Heart left ventricle (tissue), 16 donors: ENCODE results near the gene CDH5. TPM values are rescaled to one million over a fixed set of nuclear protein-coding genes. Genes with fewer than 3 reads are reported as not detected.
A peak's percentile ranks its signal among the peaks of the same experiment; 100 is the strongest.

Experiments used
- ATAC-seq, 4 donors: fragments of 200-7000 bp; cut with Tn5 transposase; one replicate each; pipeline ENCODE4 v1.9.1; 2020 to 2022; ENCODE audit warnings: moderate library complexity in 4 of 4, mild to moderate bottlenecking in 3 of 4, moderate number of reproducible peaks in 1 of 4
- DNase-seq, 5 donors: peaks; one replicate each; pipeline ENCODE4 v3.0.0-alpha.2; 2020
- H3K27ac ChIP-seq, 12 donors: fragments of 200-600 bp; sonication (generic) in 4 of 12; one replicate each; pipeline versions ENCODE4 v1.5.0 to v1.8.0; 2016 to 2022; ENCODE audit warnings: mild to moderate bottlenecking in 2 of 12
- H3K27me3 ChIP-seq, 9 donors: fragments of 200-600 bp; sonication (generic) in 2 of 9; one replicate each; pipeline versions ENCODE4 v1.5.1 to v1.8.0; 2016 to 2022; ENCODE audit warnings: mild to moderate bottlenecking in 3 of 9
- H3K36me3 ChIP-seq, 9 donors: fragments of 200-600 bp; sonication (generic) in 2 of 9; one replicate each; pipeline versions ENCODE4 v1.5.0 to v1.8.0; 2018 to 2022; ENCODE audit warnings: mild to moderate bottlenecking in 2 of 9
- H3K4me1 ChIP-seq, 12 donors: fragments of 200-600 bp; sonication (generic) in 4 of 12; one replicate each; pipeline versions ENCODE4 v1.5.0 to v1.8.0; 2016 to 2022; ENCODE audit warnings: mild to moderate bottlenecking in 3 of 12
- H3K4me3 ChIP-seq, 12 donors: fragments of 200-600 bp; sonication (generic) in 4 of 12; one replicate each; pipeline versions ENCODE4 v1.5.0 to v1.8.0; 2017 to 2022; ENCODE audit warnings: mild to moderate bottlenecking in 9 of 12, moderate library complexity in 4 of 12
- H3K9me3 ChIP-seq, 12 donors: fragments of 200-600 bp; sonication (generic) in 4 of 12; one replicate each; pipeline versions ENCODE4 v1.5.0 to v1.8.0; 2016 to 2022; ENCODE audit warnings: mild to moderate bottlenecking in 1 of 12
- POLR2A ChIP-seq, 2 donors: fragments of 450-650 bp; IDR thresholded peaks; one replicate each; pipeline ENCODE4 v1.6.1; 2017; ENCODE audit warnings: antibody characterized with exemption in 2 of 2, mild to moderate bottlenecking in 2 of 2, moderate library complexity in 2 of 2
- WGBS, 4 donors: extraction: QIAGEN DNeasy Blood & Tissue Kit in 2 of 4; methylation state at CpG; one replicate each; pipeline versions ENCODE4 v1.1.5 to v1.1.7; 2013 to 2018; 5-methylcytosine and 5-hydroxymethylcytosine counted together
- intact Hi-C, 10 donors: fragments of 100-400 bp; cut with DNase I; formaldehyde crosslinking; loops; one replicate each; pipeline versions ENCODE4 v1.11.1 to v1.14.2; 2022
- polyA plus RNA-seq, 2 donors: library from polyadenylated mRNA; stranded (reverse); fragments of 200-250 nt; gene quantifications; one replicate each; pipeline ENCODE4 v1.2.3, GENCODE V29; 2013
- total RNA-seq, 9 donors: library from RNA; depleted of rRNA in 2 of 9; stranded (reverse); fragments of >200 nt in 2 of 9; fragmentation: NEBNext Ultra II Directional in 3 of 9; extraction: Animal tissue kit (Norgen Biotek cat#: 25700) in 3 of 9; gene quantifications; one replicate each; pipeline versions ENCODE4 v1.1.0 to v1.2.4, GENCODE V29; 2016 to 2023
- TF ChIP-seq, protein P1 (sequence below), 12 donors: fragments of 200-600 bp; sonication (generic) in 4 of 12; IDR thresholded peaks; one replicate each; pipeline versions ENCODE4 v1.5.0 to v1.8.0; 2018 to 2022; ENCODE audit warnings: antibody characterized with exemption in 12 of 12, mild to moderate bottlenecking in 5 of 12
- donor health status: ischemic (EF 13 %, LVEDD 7.1; RV severe dilation, severe dysfunction).
- donor health status: healthy with polysubstance abuse.
- donor health status: DM: no; HTN: yes; CAD: no.
- donor health status: DM: no; HTN: no; CAD: no.
- donor health status: ischemic (EF 25% LVEDD 6.9; RV normal size, moderate dysfunction).
- donor health status: ischemic (EF 25% LVEDD 5.7; RV mildly dilated, moderate dysfunction).
- donor health status: healthy.
- donor health status: DM: yes; HTN: yes; CAD: no.
- donor health status: ischemic (EF 35%, LVEDD 5.7; RV mildly dilated, moderate dysfunction).
- donor health status: nonischemic (EF 11% LVEDD 7.7; RV severe dilation, severe dysfunction).
- donor health status: DM: yes; HTN: yes; CAD: no.
- donor health status: PGD.
- donor health status: ischemic (EF 29% LVEDD 5.4; RV normal size, mild dysfunction).
- donor health status: nonischemic (EF 23%, LVEDD 6.1; RV moderate dilation, normal function).

Gene CDH5
- total and polyA plus RNA-seq, 11 donors = 24.9 to 135 (median 62.3) TPM

DNA sequence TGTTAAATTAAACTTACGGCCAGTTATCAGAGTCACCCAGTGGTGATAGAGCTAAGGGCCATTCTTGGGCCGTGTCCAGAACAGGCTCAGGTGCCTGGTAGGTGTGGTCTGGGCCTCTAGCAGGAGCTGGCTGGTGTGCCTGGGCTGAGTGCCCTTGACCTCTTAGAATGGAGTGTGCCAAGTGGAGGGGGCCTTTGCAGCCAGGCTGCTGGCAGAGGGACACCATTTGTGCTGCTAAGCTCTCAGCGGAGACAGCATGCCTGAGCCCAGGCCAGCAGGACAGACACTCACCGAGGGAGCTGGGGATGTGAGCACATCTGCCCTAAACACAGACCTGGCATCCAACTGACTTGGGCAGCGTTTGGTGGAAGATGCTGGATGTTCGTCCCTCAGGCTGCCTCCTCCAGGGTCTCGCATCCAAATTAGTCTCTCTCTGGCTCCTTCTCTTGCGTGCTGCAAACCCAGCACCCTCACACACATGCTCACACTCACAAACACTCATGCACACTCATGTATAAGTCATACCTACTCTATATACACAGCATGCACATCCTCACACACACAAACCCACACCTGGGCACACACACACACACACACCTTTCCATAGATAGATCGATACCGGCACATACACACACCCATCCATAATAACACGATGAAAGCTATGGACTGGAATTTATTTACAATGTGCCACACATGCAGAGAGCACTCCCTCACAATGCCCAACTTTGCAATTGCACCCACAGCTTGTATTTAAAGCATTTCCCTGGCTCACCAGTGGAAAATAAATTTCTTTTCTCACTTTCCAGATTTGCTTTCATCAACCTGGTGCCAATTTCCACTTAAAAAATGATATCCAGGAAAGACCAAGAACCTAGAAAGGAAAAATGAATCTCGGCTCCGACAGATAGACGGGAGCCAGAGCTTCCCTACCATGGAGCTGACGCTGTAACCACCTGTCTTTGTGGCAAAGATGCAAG, 33.6 kb upstream of the CDH5 start:
- no peak overlapping the region for H3K4me3 ChIP-seq
- TF ChIP-seq, protein P1, sequence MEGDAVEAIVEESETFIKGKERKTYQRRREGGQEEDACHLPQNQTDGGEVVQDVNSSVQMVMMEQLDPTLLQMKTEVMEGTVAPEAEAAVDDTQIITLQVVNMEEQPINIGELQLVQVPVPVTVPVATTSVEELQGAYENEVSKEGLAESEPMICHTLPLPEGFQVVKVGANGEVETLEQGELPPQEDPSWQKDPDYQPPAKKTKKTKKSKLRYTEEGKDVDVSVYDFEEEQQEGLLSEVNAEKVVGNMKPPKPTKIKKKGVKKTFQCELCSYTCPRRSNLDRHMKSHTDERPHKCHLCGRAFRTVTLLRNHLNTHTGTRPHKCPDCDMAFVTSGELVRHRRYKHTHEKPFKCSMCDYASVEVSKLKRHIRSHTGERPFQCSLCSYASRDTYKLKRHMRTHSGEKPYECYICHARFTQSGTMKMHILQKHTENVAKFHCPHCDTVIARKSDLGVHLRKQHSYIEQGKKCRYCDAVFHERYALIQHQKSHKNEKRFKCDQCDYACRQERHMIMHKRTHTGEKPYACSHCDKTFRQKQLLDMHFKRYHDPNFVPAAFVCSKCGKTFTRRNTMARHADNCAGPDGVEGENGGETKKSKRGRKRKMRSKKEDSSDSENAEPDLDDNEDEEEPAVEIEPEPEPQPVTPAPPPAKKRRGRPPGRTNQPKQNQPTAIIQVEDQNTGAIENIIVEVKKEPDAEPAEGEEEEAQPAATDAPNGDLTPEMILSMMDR (IDR thresholded peaks at IDR 0.05) = no peak
- no peak for TF ChIP-seq POLR2A (IDR thresholded peaks at IDR 0.05)
- no peaks in the 10 kb centered on the region for H3K36me3 ChIP-seq
- no peak for ATAC-seq
- 83 to 90% (median 87%) methylated on average over 14 to 15 of the region's 15 CpGs for WGBS, 4 donors
- intact Hi-C loops = no loop called here
- H3K4me1 ChIP-seq = peaks cover 0 to 9% (median 0%) of the 10 kb centered on the region in 12 donors
- peaks cover 0 to 9% (median 0%) of the 10 kb centered on the region in 12 donors for H3K9me3 ChIP-seq
- peaks cover 0 to 7% (median 0%) of the 10 kb centered on the region in 9 donors for H3K27me3 ChIP-seq
- H3K27ac ChIP-seq = no peak overlapping the region
- no peak for DNase-seq

DNA sequence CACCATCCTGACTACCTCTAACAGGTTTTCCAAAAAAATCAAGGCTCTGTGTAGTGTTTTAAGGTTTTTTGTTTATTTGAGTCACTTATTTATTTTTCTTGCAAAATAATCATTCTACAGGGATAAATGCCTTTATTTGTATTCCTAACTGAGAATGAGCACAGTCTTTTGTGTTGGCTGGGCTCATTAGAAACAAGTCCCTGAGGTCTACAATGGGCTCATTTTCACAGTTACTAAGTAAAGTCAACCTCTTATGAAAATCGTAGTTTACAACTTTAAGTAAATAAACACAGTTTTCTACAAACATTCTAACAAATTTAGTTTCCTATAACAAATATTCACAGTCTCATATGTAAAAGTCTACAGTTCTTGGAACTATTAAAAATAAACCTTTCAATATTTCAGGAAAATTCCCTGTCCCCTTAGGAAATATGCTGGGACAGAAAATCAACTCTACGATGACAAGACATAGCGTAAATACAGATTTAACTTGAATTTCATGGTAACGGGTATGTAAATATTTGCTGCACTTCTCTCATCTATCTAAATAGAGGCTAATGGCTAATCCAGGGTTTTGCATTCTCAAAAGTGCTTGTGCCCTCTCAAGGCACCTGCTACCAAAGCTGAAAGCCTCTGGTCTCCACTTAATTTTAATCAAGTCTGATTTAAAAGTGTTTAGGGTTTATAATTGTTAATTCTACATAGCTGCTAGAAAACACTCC, 31.5 kb upstream of the CDH5 start:
- Histone ChIP-seq H3K4me1 (peaks cover 0 to 9% (median 0%) of the 10 kb centered on the region in 12 donors), H3K36me3 (no peaks in the 10 kb centered on the region), H3K27me3 (peaks cover 0 to 7% (median 0%) of the 10 kb centered on the region in 9 donors), H3K4me3 (no peak overlapping the region), H3K9me3 (peaks cover 0 to 9% (median 0%) of the 10 kb centered on the region in 12 donors), H3K27ac (no peak overlapping the region)
- no peak for ATAC-seq
- DNase-seq = no peak
- intact Hi-C loops = no loop called here
- 84 to 89% (median 87%) methylated on average over 4 of the region's 4 CpGs for WGBS, 4 donors
- TF ChIP-seq, protein P1 (IDR thresholded peaks at IDR 0.05) = no peak
- no peak for TF ChIP-seq POLR2A (IDR thresholded peaks at IDR 0.05)

DNA sequence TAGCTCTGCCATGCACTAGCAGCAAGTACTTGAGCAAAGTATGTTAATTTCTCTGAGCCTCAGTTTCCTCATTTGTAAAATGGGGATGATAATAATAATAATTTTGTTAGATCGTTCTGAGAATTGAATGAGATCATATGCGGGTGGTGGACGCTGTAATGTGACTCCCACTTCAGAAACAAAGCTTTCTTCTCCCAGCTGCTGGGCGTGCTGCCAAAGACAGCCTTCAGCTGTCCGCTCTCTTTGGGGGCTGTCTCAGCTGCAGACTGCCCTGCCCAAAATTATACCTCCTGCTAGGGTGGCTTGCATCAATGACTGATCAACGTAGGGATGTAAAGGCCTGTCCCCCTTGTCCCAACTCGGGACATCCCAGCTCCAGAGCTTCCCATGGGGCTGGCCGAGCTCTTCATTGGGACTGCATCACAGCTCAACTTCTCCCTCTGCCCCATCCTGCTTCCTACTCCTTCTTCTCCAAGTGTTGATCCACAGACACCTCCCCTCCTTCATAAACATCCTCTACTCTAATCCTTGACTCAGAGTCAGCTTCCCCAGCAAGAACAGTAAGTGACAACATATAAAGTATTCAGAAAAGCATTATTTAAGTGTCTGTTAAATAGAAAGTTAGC, 30.7 kb upstream of the CDH5 start:
- TF ChIP-seq, protein P1 (IDR thresholded peaks at IDR 0.05) = no peak
- no peak for TF ChIP-seq POLR2A (IDR thresholded peaks at IDR 0.05)
- Histone ChIP-seq H3K4me1 (peaks cover 0 to 9% (median 0%) of the 10 kb centered on the region in 12 donors), H3K9me3 (peaks cover 0 to 9% (median 0%) of the 10 kb centered on the region in 12 donors), H3K36me3 (no peaks in the 10 kb centered on the region), H3K27me3 (peaks cover 0 to 7% (median 0%) of the 10 kb centered on the region in 9 donors), H3K4me3 (no peak overlapping the region), H3K27ac (no peak overlapping the region)
- WGBS, 4 donors = 15 to 22% (median 16%) methylated on average over 8 of the region's 8 CpGs
- intact Hi-C loops = no loop called here
- peak in 4 of 5 donors; percentile 52 to 67 (median 64) for DNase-seq
- ATAC-seq = peak in 2 of 4 donors; percentile 53 to 63
